GM21723 (cell line): ENCODE results near the gene FAM120B.

Experiments used
- ATAC-seq: cut with Tn5 transposase; IDR thresholded peaks from one replicate; pipeline ENCODE4 v1.9.1; 2021; ENCODE audit warnings: mild to moderate bottlenecking, moderate library complexity; ENCODE audit not compliant: unreplicated experiment

FAM120B gene

DNA sequence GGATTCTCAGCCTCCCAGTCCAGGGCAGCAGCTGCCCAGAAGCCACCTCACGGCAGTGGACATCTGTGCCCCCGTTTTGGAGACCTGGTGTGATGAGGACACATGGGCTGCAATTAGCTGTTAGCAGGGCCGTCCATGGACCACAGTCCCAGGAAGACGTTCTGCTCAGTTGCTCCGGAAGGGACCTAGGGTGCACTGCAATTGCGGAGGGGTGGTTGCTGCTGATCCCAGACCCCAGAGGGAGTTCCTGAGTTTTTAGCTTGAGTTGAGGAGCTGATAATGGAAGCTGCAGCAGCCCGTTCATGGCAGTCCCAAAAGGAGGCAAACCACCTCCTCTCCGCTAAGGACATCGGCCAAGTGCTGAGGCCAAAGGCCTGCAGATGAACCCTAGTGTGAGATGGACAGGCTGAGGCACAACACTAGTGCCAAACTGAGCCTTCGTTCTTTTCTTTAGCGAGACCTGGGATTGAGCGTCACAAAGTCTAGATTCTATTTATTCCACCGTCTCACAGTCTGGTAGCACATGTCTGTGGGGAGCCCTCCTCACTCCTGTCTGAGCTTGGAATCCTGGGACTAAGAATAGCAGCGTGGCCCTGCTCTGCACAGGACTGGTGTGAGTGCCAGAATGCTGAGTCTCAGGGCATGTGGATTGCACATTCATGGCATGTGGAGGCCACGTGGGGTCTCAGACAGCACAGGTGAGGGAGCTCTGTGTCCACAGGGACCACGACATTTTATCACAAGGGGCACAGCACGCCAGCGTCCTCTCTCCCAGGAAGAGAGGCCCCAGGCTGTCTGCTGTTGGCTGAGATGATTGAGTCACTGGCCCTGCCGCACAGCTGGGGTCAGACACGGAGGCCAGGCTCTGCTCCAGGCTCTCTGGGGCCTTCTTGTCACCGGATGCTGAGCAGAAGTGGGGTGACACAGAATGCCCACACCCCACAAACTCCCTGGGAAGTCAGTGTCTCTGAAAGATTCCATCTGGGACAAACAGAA, 133.1 kb downstream of the FAM120B start:
- ATAC-seq = no peak

DNA sequence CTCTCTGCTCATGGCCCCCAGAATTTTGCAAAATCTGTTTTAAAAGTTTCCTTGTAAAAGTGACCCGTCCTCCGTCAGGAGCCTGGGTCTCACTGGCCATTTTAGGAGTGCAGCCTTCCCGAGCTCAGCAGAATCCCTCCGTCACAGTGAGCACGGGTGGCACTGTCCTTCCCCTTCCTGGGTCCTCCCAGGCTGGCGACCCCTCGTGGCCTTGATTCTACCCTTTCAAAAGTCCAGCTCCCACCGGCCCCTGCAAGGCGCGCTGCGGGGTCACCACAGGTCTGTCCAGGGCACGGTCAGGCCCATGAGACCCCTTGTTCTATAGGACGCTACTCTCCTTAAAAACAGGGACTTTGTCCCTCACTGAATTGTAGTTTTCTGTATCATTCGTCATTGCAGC, 133.9 kb downstream of the FAM120B start:
- no peak for ATAC-seq

DNA sequence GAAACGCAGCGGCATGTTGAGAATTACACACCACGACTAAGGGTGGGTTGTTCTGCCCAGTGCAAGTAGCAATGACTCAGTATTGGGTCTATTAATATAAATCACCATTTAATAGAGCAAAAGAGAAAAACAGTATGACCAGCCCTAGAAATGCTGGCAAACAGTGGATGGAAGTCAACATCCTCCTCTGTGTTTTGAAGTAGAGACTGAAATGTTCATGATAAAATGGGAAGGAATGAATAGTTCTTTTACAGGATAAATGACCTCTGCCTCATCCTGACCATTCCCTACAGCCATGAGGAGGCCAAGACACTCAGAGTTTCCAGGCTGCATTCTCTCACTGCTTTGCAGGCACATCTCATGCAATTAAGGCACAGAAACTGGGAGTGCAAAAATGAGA, 134.8 kb downstream of the FAM120B start:
- ATAC-seq = no peak

GRCh38 chr6:170442596-170442995, 136.0 kb downstream of the FAM120B start:
- no peak for ATAC-seq

- no peak for ATAC-seq
Measured at GRCh38 chr6:170443151-170443662, 136.6 kb downstream of the FAM120B start.

GRCh38 chr6:170444056-170444591, 137.6 kb downstream of the FAM120B start:
- ATAC-seq = no peak

DNA sequence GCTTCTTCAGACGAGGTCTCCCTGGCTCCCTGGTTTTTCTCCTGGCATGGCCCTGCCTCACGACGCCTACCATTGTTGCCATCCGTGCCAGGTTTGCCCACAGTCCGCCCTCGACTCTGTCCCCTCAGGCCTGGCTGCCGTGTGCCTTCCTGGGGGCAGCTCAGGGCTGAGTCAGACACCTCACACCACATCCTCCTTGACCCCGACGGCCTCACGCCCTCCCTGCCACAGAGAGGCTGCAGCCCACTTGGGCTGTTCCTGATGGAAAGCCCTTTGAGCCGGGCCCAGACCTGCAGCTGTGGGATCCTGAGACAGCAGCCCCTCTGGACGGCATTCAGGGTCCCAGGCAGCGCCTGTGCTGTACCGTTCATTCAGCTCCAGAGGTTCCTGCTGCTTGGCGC, 138.3 kb downstream of the FAM120B start:
- ATAC-seq = no peak

DNA sequence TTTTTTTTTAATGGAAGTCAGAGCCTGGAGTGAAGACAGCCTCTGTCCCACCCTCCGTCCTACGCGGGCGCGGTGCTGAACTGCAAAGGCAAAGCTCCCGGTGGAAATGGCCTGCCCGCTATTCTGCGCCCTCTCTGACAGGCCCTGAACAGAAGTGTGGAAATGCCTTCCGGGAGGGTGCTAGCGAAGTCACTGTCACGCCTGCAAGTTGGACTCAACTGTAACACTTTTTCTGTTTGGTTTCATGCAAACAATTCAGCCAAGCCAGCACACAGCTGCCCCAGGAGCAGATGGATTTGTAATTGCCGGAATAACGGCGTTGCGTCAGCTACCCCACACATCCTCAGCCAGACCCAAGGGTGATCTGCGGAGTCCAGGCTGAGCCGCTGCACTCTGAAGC, 138.9 kb downstream of the FAM120B start:
- no peak for ATAC-seq

DNA sequence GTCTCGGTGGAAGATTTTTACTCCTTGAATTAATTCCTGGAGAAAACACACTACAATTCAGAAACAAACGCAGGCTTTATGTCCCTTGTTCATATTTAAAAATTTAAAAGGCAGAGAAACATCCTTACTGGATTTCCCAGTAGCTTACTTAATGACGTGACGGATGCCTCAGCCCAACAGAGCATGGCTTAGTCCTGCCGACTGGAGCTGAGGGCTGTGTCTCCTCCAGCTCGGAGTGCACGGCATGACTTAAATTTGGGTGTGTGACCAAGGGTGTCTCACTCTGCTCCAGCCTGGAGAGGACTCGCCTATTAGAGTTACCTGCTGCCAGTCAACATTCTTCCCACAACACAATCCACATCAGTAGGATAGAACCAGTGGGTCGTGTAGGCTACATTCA, 139.4 kb downstream of the FAM120B start:
- ATAC-seq = no peak

- ATAC-seq = no peak
Measured at GRCh38 chr6:170446841-170447560, 140.4 kb downstream of the FAM120B start.

GRCh38 chr6:170447561-170447930, 141.0 kb downstream of the FAM120B start:
- no peak for ATAC-seq

DNA sequence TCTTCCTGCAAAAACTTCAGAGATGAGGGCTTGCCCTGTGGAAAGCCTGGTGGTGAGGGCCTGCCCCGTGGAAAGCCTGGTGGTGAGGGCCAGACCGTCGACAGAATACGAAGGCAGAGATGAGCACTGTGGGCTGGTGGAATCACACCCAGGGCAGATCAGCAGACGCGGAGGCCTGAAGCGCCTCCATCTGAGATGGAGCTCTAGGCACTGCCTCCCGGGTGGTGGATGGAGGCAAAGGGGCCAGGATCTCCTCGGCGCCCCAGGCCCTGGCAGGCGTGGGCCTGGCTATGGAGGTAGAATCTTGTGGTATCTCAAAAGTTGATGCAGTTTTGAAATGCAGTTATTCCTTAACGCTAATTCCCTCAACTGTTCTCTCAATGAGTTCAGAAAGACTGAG, 141.8 kb downstream of the FAM120B start:
- ATAC-seq = no peak

DNA sequence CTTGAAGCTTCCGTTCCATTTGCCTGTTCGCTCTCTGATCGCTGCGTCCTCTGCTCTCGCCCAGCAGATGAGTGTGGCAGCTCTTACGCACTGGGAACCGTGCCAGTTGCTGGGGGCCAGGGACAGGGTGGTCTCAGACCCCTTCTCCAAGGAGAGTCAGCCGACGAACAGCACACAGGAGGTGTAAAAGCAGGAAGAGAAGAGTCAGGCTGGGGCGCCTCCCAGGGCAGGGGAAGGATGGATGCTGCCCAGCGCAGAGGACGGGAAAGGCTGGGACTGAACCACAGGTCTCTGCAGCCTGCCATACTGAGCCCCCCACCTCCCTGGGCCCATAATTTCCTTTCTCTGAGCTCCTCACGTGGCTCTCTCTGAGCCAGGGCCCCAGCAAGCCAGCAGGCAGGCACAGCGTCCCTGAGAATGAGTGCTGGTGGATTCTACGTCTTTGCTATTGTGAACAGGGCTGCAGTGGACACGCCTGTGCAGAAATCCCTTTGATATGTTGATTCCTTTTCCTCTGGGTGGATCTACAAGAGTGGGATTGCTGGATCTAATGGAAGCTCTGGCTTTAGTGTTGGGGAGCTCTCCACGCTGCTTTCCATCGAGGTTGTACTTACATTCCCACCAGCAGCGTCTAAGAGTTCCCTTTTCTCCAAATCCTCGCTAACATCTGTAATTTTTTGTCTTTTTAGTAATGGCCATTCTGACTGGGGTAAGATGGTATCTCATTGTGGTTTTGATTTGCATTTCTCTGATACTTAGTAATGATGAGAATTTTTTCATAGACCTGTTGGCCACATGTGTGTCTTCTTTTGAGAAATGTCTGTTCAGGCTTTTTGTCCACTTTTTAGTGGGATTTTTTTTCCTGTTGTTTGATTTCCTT, 142.4 kb downstream of the FAM120B start:
- ATAC-seq = no peak

DNA sequence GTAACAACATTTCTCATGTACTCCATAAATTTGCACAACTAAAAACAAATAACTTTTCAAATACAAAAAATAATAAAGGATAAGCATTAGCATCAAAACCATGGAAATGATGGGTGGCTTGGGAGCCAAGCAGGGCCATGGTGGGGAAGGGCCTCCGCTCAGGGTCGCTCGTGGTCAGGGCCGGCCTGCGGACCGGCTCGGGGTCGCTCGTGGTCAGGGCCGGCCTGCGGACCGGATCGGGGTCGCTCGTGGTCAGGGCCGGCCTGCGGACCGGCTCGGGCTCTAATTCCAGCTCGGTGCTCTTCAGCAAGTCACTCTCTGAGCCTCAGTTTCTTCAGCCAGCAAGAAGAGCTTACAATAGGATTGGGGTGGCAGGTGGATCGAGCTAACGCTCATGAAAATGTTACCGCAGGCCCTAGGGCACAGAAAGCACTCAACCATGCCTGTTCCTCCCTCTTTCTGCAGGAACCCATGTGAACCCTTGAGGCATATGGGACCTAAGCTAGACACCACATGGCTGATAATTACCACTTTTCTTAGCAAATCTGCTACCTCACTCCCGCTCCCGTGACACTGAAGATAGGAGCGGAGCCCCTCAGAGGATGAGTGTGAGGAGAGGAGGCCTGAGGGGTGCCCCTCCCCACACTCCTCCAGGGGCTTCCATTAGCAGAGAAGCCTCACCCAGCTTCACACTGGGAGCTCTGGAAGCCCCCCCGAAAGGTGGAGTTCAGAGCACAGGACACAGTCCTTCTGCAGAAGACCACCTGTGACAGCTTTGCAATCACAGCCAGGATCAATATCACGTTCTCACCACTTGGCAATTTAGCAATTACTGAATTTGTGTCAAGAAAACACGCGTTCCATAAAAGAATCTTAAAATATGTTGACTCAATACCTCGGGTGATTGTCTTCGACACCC, 143.5 kb downstream of the FAM120B start:
- ATAC-seq = no peak

- no peak for ATAC-seq
Measured at GRCh38 chr6:170450916-170451761, 144.6 kb downstream of the FAM120B start.

DNA sequence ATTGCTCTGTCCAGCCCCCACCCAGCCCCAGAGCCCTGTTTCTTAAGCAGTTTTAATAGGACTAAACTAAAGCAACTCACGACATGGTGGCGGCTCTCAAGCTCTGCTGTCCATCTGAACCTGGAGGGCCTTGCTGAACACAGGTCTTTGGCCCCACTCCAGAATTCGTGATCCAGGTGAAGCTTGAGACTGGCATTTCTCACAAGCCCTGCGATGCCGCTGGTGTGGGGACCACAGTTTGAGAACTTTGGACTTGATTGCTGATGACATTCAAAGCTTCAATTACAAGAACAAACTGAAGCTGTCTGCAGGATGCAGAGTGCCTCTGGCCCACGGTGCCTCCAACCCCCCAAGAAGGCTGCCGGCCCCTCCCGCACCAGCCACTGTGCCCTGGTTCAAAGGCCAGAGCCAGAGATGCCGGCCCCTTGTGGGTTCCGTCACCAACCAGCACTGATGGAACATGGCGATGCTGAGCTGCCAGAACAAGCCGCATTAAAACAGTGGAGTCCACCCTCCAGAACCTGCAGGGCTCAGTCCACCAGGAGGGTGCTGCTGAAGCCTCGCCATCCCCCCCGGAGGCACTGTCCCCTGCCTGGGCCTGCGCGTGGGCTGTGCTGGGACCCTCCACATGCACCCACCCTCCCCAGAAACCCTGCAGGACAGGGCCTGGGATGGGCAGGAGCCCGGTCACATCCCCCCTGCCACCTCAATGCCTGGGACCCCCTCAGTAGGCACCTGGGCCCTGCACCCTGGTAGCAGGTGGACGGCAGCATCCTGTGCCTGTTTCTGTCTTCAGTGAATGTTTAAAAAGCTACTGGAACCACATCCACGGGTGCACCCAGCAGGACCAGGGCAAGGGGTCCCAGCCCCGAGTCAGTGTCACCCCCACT, 145.4 kb downstream of the FAM120B start:
- ATAC-seq = no peak

GRCh38 chr6:170452767-170453545, 146.4 kb downstream of the FAM120B start:
- no peak for ATAC-seq
